MM.1S (cell line): ENCODE data around the gene ZNF853.

ENCODE experiments used
- CTCF ChIP-seq: fragments of 300-600 bp; sonication (generic); IDR thresholded peaks from 2 replicates; pipeline ENCODE4 v1.5.1; 2016; ENCODE audit warnings: antibody characterized with exemption, low read length, mixed read lengths
- EZH2 ChIP-seq: fragments of 300-600 bp; sonication (generic); optimal IDR thresholded peaks from 2 replicates; pipeline ENCODE3; 2017; ENCODE audit warnings: low read depth, mild to moderate bottlenecking, antibody characterized with exemption, low read length, mixed read lengths

GRCh38 chr7:6631605-6632004 is 16.2 kb downstream of the ZNF853 start:
- TF ChIP-seq CTCF (no peak), EZH2 (no peak)
